AG10803 (cell line): ENCODE results near the gene ARHGAP23.
A peak's percentile ranks its signal among the peaks of the same experiment; 100 is the strongest.

ENCODE experiments used
- DNase-seq: peaks from one replicate; pipeline ENCODE4 v3.0.0; 2010; ENCODE audit warnings: low read depth
- H3K4me3 ChIP-seq: 2 replicates; pipeline ENCODE4 v1.5.1; 2011; ENCODE audit warnings: mild to moderate bottlenecking, low read length, control low read depth
- CTCF ChIP-seq: conservative IDR thresholded peaks from 2 replicates; pipeline ENCODE4 v1.5.1; 2011; ENCODE audit warnings: mild to moderate bottlenecking, low read length, control low read depth, inconsistent platforms

The ARHGAP23 gene

GRCh38 chr17:38556239-38556638 lies 128.0 kb downstream of the ARHGAP23 start:
- no peak for DNase-seq
- TF ChIP-seq CTCF: no peak
- H3K4me3 ChIP-seq: no peak overlapping the region

GRCh38 chr17:38557396-38557795 lies 129.1 kb downstream of the ARHGAP23 start:
- peak overlapping the region; percentile 57 for H3K4me3 ChIP-seq
- no peak for DNase-seq
- TF ChIP-seq CTCF: no peak

- TF ChIP-seq CTCF: peak; percentile 84
- peak; percentile 90 for DNase-seq
- H3K4me3 ChIP-seq: peak overlapping the region; percentile 57
Measured at GRCh38 chr17:38557836-38558727, 129.8 kb downstream of the ARHGAP23 start.

- peak overlapping the region; percentile 57 for H3K4me3 ChIP-seq
- TF ChIP-seq CTCF: no peak
- no peak for DNase-seq
Measured at GRCh38 chr17:38558728-38559050, 130.4 kb downstream of the ARHGAP23 start.

GRCh38 chr17:38559051-38559879 lies 131.0 kb downstream of the ARHGAP23 start:
- peak; percentile 24 for DNase-seq
- H3K4me3 ChIP-seq: no peak overlapping the region
- no peak for TF ChIP-seq CTCF

- DNase-seq: no peak
- H3K4me3 ChIP-seq: no peak overlapping the region
- no peak for TF ChIP-seq CTCF
Measured at GRCh38 chr17:38559880-38560230, 131.6 kb downstream of the ARHGAP23 start.
